Stimulated activated memory B cell treated with anti-CD40 and anti-IgM and Interleukin-4, amounts not matched to agents 10 μg/mL and 1 μg/mL and 100 μg/mL, for 72 hours (primary cell): ENCODE data around the gene HIBCH.
"Not testable (repeated sequence)": the region's sequence is repeated elsewhere in the genome, so short reads cannot be mapped to it uniquely, and the experiment has no call there.

Experiments used
- ATAC-seq: fragments of 150-1000 bp; cut with Tn5 transposase; 2 replicates; pipeline ENCODE4 v1.10.0; 2021
- H3K27ac Mint-ChIP-seq: one replicate; pipeline ENCODE4 v1.8.0; 2022; ENCODE audit warnings: mild to moderate bottlenecking, mixed read lengths
- H3K27me3 Mint-ChIP-seq: one replicate; pipeline ENCODE4 v1.8.0; 2022; ENCODE audit warnings: mixed read lengths
- H3K36me3 Mint-ChIP-seq: one replicate; pipeline ENCODE4 v1.8.0; 2022; ENCODE audit warnings: mixed read lengths
- H3K4me1 Mint-ChIP-seq: one replicate; pipeline ENCODE4 v1.8.0; 2022; ENCODE audit warnings: mixed read lengths
- H3K4me3 Mint-ChIP-seq: one replicate; pipeline ENCODE4 v1.8.0; 2022; ENCODE audit warnings: mild to moderate bottlenecking, moderate library complexity, mixed read lengths
- H3K9me3 Mint-ChIP-seq: one replicate; pipeline ENCODE4 v1.8.0; 2022; ENCODE audit warnings: mixed read lengths

HIBCH gene

GRCh38 chr2:190352668-190353536, 33.3 kb upstream of the HIBCH start:
- Mint-ChIP-seq H3K27ac (no peak overlapping the region), H3K4me1 (no peaks in the 10 kb centered on the region), H3K27me3 (no peaks in the 10 kb centered on the region), H3K36me3 (peaks cover 5% of the 10 kb centered on the region), H3K9me3 (no peaks in the 10 kb centered on the region), H3K4me3 (no peak overlapping the region)
- no peak for ATAC-seq

GRCh38 chr2:190351955-190352354, 32.3 kb upstream of the HIBCH start:
- ATAC-seq = no peak
- H3K4me3 Mint-ChIP-seq = no peak overlapping the region
- no peak overlapping the region for H3K27ac Mint-ChIP-seq
- no peaks in the 10 kb centered on the region for H3K9me3 Mint-ChIP-seq
- H3K36me3 Mint-ChIP-seq = peaks cover 5% of the 10 kb centered on the region
- H3K27me3 Mint-ChIP-seq = no peaks in the 10 kb centered on the region
- H3K4me1 Mint-ChIP-seq = no peaks in the 10 kb centered on the region

GRCh38 chr2:190350371-190350770, 30.7 kb upstream of the HIBCH start:
- Mint-ChIP-seq H3K36me3 (peaks cover 5% of the 10 kb centered on the region), H3K4me3 (no peak overlapping the region), H3K27me3 (no peaks in the 10 kb centered on the region), H3K4me1 (no peaks in the 10 kb centered on the region), H3K9me3 (no peaks in the 10 kb centered on the region), H3K27ac (no peak overlapping the region)
- no peak for ATAC-seq

GRCh38 chr2:190344276-190344827, 24.7 kb upstream of the HIBCH start:
- peak overlapping the region; percentile 88 for H3K4me3 Mint-ChIP-seq
- peaks cover 14% of the 10 kb centered on the region for H3K4me1 Mint-ChIP-seq
- H3K27me3 Mint-ChIP-seq = no peaks in the 10 kb centered on the region
- no peaks in the 10 kb centered on the region for H3K9me3 Mint-ChIP-seq
- ATAC-seq = peak; percentile 67
- peak overlapping the region; percentile 77 for H3K27ac Mint-ChIP-seq
- no peaks in the 10 kb centered on the region for H3K36me3 Mint-ChIP-seq

- no peaks in the 10 kb centered on the region for H3K36me3 Mint-ChIP-seq
- H3K27me3 Mint-ChIP-seq = no peaks in the 10 kb centered on the region
- H3K4me1 Mint-ChIP-seq = peaks cover 14% of the 10 kb centered on the region
- peak within 1 kb of the TSS; percentile 77 for H3K27ac Mint-ChIP-seq
- ATAC-seq = peak; percentile 78
- peak within 1 kb of the TSS; percentile 88 for H3K4me3 Mint-ChIP-seq
- no peaks in the 10 kb centered on the region for H3K9me3 Mint-ChIP-seq
Observed at GRCh38 chr2:190343536-190344275, 24.1 kb upstream of the HIBCH start, which contains the start of gene INPP1. Gene INPP1, plus strand, starts transcription at chr2:190343589. Its CDS starts 16,514 bp downstream, at chr2:190360103.

GRCh38 chr2:190343089-190343535, 23.5 kb upstream of the HIBCH start:
- Mint-ChIP-seq H3K27ac (peak overlapping the region; percentile 77), H3K27me3 (no peaks in the 10 kb centered on the region), H3K36me3 (no peaks in the 10 kb centered on the region), H3K4me3 (peak overlapping the region; percentile 79), H3K4me1 (peaks cover 14% of the 10 kb centered on the region), H3K9me3 (no peaks in the 10 kb centered on the region)
- no peak for ATAC-seq

GRCh38 chr2:190342611-190343010, 23.0 kb upstream of the HIBCH start:
- Mint-ChIP-seq H3K4me3 (no peak overlapping the region), H3K36me3 (no peaks in the 10 kb centered on the region), H3K27me3 (no peaks in the 10 kb centered on the region), H3K9me3 (no peaks in the 10 kb centered on the region), H3K4me1 (peaks cover 14% of the 10 kb centered on the region), H3K27ac (peak overlapping the region; percentile 77)
- ATAC-seq = no peak

GRCh38 chr2:190340369-190340768, 20.7 kb upstream of the HIBCH start:
- Mint-ChIP-seq H3K27me3 (no peaks in the 10 kb centered on the region), H3K36me3 (no peaks in the 10 kb centered on the region), H3K4me3 (no peak overlapping the region), H3K4me1 (peaks cover 14% of the 10 kb centered on the region), H3K9me3 (no peaks in the 10 kb centered on the region), H3K27ac (no peak overlapping the region)
- ATAC-seq = no peak

GRCh38 chr2:190339394-190339793, 19.8 kb upstream of the HIBCH start:
- no peak overlapping the region for H3K27ac Mint-ChIP-seq
- H3K4me1 Mint-ChIP-seq = peaks cover 10% of the 10 kb centered on the region
- H3K4me3 Mint-ChIP-seq = no peak overlapping the region
- no peak for ATAC-seq
- H3K27me3 Mint-ChIP-seq = no peaks in the 10 kb centered on the region
- H3K9me3 Mint-ChIP-seq = no peaks in the 10 kb centered on the region
- H3K36me3 Mint-ChIP-seq = no peaks in the 10 kb centered on the region

GRCh38 chr2:190338453-190338852, 18.8 kb upstream of the HIBCH start:
- H3K4me1 Mint-ChIP-seq = peaks cover 7% of the 10 kb centered on the region
- no peaks in the 10 kb centered on the region for H3K36me3 Mint-ChIP-seq
- no peak overlapping the region for H3K4me3 Mint-ChIP-seq
- H3K9me3 Mint-ChIP-seq = no peaks in the 10 kb centered on the region
- H3K27ac Mint-ChIP-seq = no peak overlapping the region
- ATAC-seq = no peak
- H3K27me3 Mint-ChIP-seq = no peaks in the 10 kb centered on the region

GRCh38 chr2:190336420-190336819, 16.8 kb upstream of the HIBCH start:
- no peak for ATAC-seq
- no peaks in the 10 kb centered on the region for H3K27me3 Mint-ChIP-seq
- H3K4me1 Mint-ChIP-seq = no peaks in the 10 kb centered on the region
- H3K36me3 Mint-ChIP-seq = no peaks in the 10 kb centered on the region
- H3K4me3 Mint-ChIP-seq = no peak overlapping the region
- H3K27ac Mint-ChIP-seq = no peak overlapping the region
- H3K9me3 Mint-ChIP-seq = no peaks in the 10 kb centered on the region

- ATAC-seq, H3K4me1 Mint-ChIP-seq, H3K27me3 Mint-ChIP-seq, H3K4me3 Mint-ChIP-seq, H3K36me3 Mint-ChIP-seq, H3K9me3 Mint-ChIP-seq, H3K27ac Mint-ChIP-seq: not testable (repeated sequence)
Observed at GRCh38 chr2:190335584-190335983, 16.0 kb upstream of the HIBCH start.

- Mint-ChIP-seq H3K9me3 (no peaks in the 10 kb centered on the region), H3K4me1 (no peaks in the 10 kb centered on the region), H3K36me3 (no peaks in the 10 kb centered on the region), H3K27ac (no peak overlapping the region), H3K27me3 (peaks cover 9% of the 10 kb centered on the region), H3K4me3 (no peak overlapping the region)
- no peak for ATAC-seq
Observed at GRCh38 chr2:190335225-190335559, 15.6 kb upstream of the HIBCH start.

GRCh38 chr2:190334479-190335224, 15.0 kb upstream of the HIBCH start:
- no peak for ATAC-seq
- no peaks in the 10 kb centered on the region for H3K9me3 Mint-ChIP-seq
- H3K27me3 Mint-ChIP-seq = peaks cover 14% of the 10 kb centered on the region
- H3K4me1 Mint-ChIP-seq = no peaks in the 10 kb centered on the region
- H3K4me3 Mint-ChIP-seq = no peak overlapping the region
- no peaks in the 10 kb centered on the region for H3K36me3 Mint-ChIP-seq
- H3K27ac Mint-ChIP-seq = no peak overlapping the region

- Mint-ChIP-seq H3K9me3 (no peaks in the 10 kb centered on the region), H3K4me1 (no peaks in the 10 kb centered on the region), H3K36me3 (no peaks in the 10 kb centered on the region), H3K4me3 (no peak overlapping the region), H3K27ac (no peak overlapping the region), H3K27me3 (peaks cover 20% of the 10 kb centered on the region)
- no peak for ATAC-seq
Observed at GRCh38 chr2:190333928-190334327, 14.3 kb upstream of the HIBCH start.
